Daoy (cell line): ENCODE measurements around the gene PLXNB3. TPM values are rescaled to one million over a fixed set of nuclear protein-coding genes. Genes with fewer than 3 reads are reported as not detected.
"Not testable (repeated sequence)": the region's sequence is repeated elsewhere in the genome, so short reads cannot be mapped to it uniquely, and the experiment has no call there.

ENCODE experiments used
- DNase-seq: peaks from one replicate; pipeline ENCODE4 v3.0.0-alpha.2; 2015; ENCODE audit warnings: low read depth
- total RNA-seq: library from RNA; depleted of rRNA; stranded (reverse); fragments of >200 nt; shearing (Covaris generic); gene quantifications from 2 replicates; pipeline ENCODE4 v1.2.3, GENCODE V29; 2014

PLXNB3 gene
- total RNA-seq, 1 experiment from 2014 or later: 0.97 TPM

- no peak for DNase-seq
Measured at GRCh38 chrX:153732401-153732800, 31.6 kb upstream of the PLXNB3 start.

GRCh38 chrX:153733651-153734240 lies 30.3 kb upstream of the PLXNB3 start:
- no peak for DNase-seq

- no peak for DNase-seq
Measured at GRCh38 chrX:153734871-153735270, 29.2 kb upstream of the PLXNB3 start.

GRCh38 chrX:153735274-153735673 lies 28.8 kb upstream of the PLXNB3 start:
- DNase-seq: peak; percentile 13

- no peak for DNase-seq
Measured at GRCh38 chrX:153736071-153736820, 27.8 kb upstream of the PLXNB3 start.

GRCh38 chrX:153736871-153737441 lies 27.1 kb upstream of the PLXNB3 start:
- no peak for DNase-seq

- DNase-seq: no peak
Measured at GRCh38 chrX:153738056-153738605, 25.9 kb upstream of the PLXNB3 start.

GRCh38 chrX:153739754-153740486 lies 24.1 kb upstream of the PLXNB3 start:
- DNase-seq: no peak

GRCh38 chrX:153740631-153741222 lies 23.3 kb upstream of the PLXNB3 start:
- no peak for DNase-seq

- no peak for DNase-seq
Measured at GRCh38 chrX:153741446-153741845, 22.6 kb upstream of the PLXNB3 start.

GRCh38 chrX:153742111-153742510 lies 21.9 kb upstream of the PLXNB3 start:
- DNase-seq: not testable (repeated sequence)

GRCh38 chrX:153742796-153743467 lies 21.1 kb upstream of the PLXNB3 start:
- not testable (repeated sequence) for DNase-seq

GRCh38 chrX:153743468-153744209 lies 20.4 kb upstream of the PLXNB3 start:
- peak; percentile 65 for DNase-seq

- no peak for DNase-seq
Measured at GRCh38 chrX:153744210-153745066, 19.6 kb upstream of the PLXNB3 start.

- not testable (repeated sequence) for DNase-seq
Measured at GRCh38 chrX:153745067-153745433, 19.0 kb upstream of the PLXNB3 start.

- DNase-seq: no peak
Measured at GRCh38 chrX:153746359-153746758, 17.7 kb upstream of the PLXNB3 start.

- not testable (repeated sequence) for DNase-seq
Measured at GRCh38 chrX:153746991-153747390, 17.1 kb upstream of the PLXNB3 start.

GRCh38 chrX:153749017-153749416 lies 15.0 kb upstream of the PLXNB3 start:
- DNase-seq: not testable (repeated sequence)

- no peak for DNase-seq
Measured at GRCh38 chrX:153750127-153750774, 13.8 kb upstream of the PLXNB3 start.
